Transverse colon (tissue), 4 donors: Measurements from ENCODE around the gene CACNA1A. TPM values are rescaled to one million over a fixed set of nuclear protein-coding genes. Genes with fewer than 3 reads are reported as not detected.

Experiments
- DNase-seq: peaks from one replicate; pipeline ENCODE4 v3.0.0-alpha.2; 2019
- H3K27ac ChIP-seq, 4 donors: fragments of 200-600 bp; sonication (generic); 2 replicates each; pipeline ENCODE4 v1.5.1; 2016 to 2018; ENCODE audit warnings: inconsistent platforms in 4 of 4
- H3K27me3 ChIP-seq: fragments of 200-600 bp; sonication (generic); 2 replicates; pipeline ENCODE4 v1.5.1; 2017; ENCODE audit warnings: inconsistent platforms
- H3K36me3 ChIP-seq, 4 donors: fragments of 200-600 bp; sonication (generic); 2 replicates each; pipeline ENCODE4 v1.5.1; 2017 to 2019; ENCODE audit warnings: inconsistent platforms in 4 of 4
- H3K4me1 ChIP-seq, 4 donors: fragments of 200-600 bp; sonication (generic); 2 replicates each; pipeline ENCODE4 v1.5.1; 2017 to 2020; ENCODE audit warnings: inconsistent platforms in 4 of 4
- H3K4me3 ChIP-seq, 4 donors: fragments of 200-600 bp; sonication (generic); 1 replicate in 1 of 4; 2 replicates in 3 of 4; pipeline versions ENCODE4 v1.5.1 to v1.6.1; 2017 to 2019; ENCODE audit warnings: inconsistent platforms in 4 of 4
- H3K9me3 ChIP-seq, 2 donors: fragments of 200-600 bp; sonication (generic); 2 replicates each; pipeline ENCODE4 v1.5.1; 2017 to 2019; ENCODE audit warnings: inconsistent platforms in 2 of 2
- EP300 ChIP-seq: sonication (generic); formaldehyde crosslinking; IDR thresholded peaks from one replicate; pipeline ENCODE4 v1.6.1; 2017; ENCODE audit warnings: antibody characterized with exemption, low read depth
- POLR2A ChIP-seq: fragments of 450-650 bp; IDR thresholded peaks from one replicate; pipeline ENCODE4 v1.6.1; 2016; ENCODE audit warnings: antibody characterized with exemption, mild to moderate bottlenecking, moderate library complexity
- POLR2AphosphoS5 ChIP-seq, 3 donors: sonication (generic); formaldehyde crosslinking; IDR thresholded peaks; one replicate each; pipeline ENCODE4 v1.6.1; 2016; ENCODE audit warnings: antibody characterized with exemption in 3 of 3
- WGBS, 2 donors: methylation state at CpG; one replicate each; pipeline ENCODE4 v1.1.5; 2018; ENCODE audit warnings: low coverage in 1 of 2; 5-methylcytosine and 5-hydroxymethylcytosine counted together
- in situ Hi-C, 4 donors: fragments of 200-750 bp; cut with MboI; loops; one replicate each; pipeline versions ENCODE4 v1.15.0 to v1.15.1; 2017; ENCODE audit warnings: low sequenced_read_pairs in 3 of 4, low pct_ligation_motif_present in 1 of 4, low pct_unique_long_range_greater_than_20kb in 1 of 4
- intact Hi-C: fragments of 100-400 bp; cut with DNase I; formaldehyde crosslinking; loops from one replicate; pipeline ENCODE4 v1.15.1; 2023; ENCODE audit warnings: low total_unique reads
- total RNA-seq, 4 donors: library from RNA; depleted of rRNA; stranded (reverse); fragments of >200 nt; gene quantifications; one replicate each; pipeline ENCODE4 v1.1.0, GENCODE V29; 2016
- TF ChIP-seq, protein P1 (sequence below), 5 experiments: fragments of 200-600 bp in 3 of 5; fragments of 450-650 bp in 2 of 5; sonication (generic) in 3 of 5; IDR thresholded peaks; 1 replicate in 2 of 5; 2 replicates in 3 of 5; pipeline ENCODE4 v1.5.1; 2016 to 2017; ENCODE audit warnings: antibody characterized with exemption in 5 of 5, inconsistent platforms in 3 of 5, mild to moderate bottlenecking in 2 of 5, moderate library complexity in 1 of 5

Gene CACNA1A
- total RNA-seq, 4 donors from 2014 or later = 2.9 to 15.7 (median 5.2) TPM

DNA sequence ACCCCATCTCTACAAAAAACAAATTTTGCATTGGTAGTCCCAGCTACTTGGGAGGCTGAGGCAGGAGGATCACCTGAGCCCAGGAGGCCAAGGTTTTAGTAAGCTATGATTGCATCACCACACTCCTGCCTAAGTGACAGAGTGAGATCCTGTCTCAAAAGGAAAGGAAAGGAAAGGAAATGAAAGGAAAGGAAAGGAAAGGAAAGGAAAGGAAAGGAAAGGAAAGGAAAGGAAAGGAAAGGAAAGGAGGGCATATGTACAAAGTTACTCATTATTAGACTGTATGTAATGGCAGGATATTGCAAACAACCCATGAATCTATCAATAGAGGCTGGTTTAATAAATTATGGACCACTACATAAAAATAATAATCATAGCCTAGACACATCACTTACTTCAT is 40.8 kb upstream of the CACNA1A start:
- no peaks in the 10 kb centered on the region for H3K4me1 ChIP-seq
- no peak for DNase-seq
- in situ Hi-C loops (no loop called here), intact Hi-C loops (no loop called here)
- H3K36me3 ChIP-seq = no peaks in the 10 kb centered on the region
- peaks cover 6% of the 10 kb centered on the region for H3K27me3 ChIP-seq
- TF ChIP-seq POLR2AphosphoS5 (IDR thresholded peaks at IDR 0.05) = no peak
- TF ChIP-seq, protein P1, sequence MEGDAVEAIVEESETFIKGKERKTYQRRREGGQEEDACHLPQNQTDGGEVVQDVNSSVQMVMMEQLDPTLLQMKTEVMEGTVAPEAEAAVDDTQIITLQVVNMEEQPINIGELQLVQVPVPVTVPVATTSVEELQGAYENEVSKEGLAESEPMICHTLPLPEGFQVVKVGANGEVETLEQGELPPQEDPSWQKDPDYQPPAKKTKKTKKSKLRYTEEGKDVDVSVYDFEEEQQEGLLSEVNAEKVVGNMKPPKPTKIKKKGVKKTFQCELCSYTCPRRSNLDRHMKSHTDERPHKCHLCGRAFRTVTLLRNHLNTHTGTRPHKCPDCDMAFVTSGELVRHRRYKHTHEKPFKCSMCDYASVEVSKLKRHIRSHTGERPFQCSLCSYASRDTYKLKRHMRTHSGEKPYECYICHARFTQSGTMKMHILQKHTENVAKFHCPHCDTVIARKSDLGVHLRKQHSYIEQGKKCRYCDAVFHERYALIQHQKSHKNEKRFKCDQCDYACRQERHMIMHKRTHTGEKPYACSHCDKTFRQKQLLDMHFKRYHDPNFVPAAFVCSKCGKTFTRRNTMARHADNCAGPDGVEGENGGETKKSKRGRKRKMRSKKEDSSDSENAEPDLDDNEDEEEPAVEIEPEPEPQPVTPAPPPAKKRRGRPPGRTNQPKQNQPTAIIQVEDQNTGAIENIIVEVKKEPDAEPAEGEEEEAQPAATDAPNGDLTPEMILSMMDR (IDR thresholded peaks at IDR 0.05) = no peak
- TF ChIP-seq EP300 = no peak
- no peak overlapping the region for H3K4me3 ChIP-seq
- no peaks in the 10 kb centered on the region for H3K9me3 ChIP-seq
- H3K27ac ChIP-seq = no peak overlapping the region

DNA sequence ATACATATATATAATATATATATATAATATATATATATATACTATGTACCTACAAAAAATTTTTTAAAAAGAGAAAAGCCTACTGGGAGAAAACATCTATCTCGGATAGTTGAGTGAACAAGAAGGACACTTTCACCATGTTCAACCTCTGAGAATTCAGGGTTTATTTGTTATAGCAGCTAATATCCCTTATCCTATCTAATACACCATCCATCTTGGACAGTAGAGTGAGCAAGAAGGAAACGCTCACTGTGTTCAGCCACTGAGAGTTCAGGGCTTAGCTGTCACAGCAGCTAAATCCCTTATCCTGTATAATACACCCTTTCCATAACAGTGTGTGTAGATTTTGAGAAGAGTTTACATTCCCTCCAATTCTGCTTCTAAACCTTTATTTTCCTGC is 38.1 kb upstream of the CACNA1A start:
- TF ChIP-seq POLR2A (no peak), EP300 (no peak), POLR2AphosphoS5 (IDR thresholded peaks at IDR 0.05) (no peak)
- TF ChIP-seq, protein P1 (IDR thresholded peaks at IDR 0.05) = no peak
- in situ Hi-C loops (no loop called here), intact Hi-C loops (no loop called here)
- Histone ChIP-seq H3K36me3 (no peaks in the 10 kb centered on the region), H3K9me3 (peaks cover 0 to 2% of the 10 kb centered on the region in 2 donors), H3K4me3 (no peak overlapping the region), H3K4me1 (no peaks in the 10 kb centered on the region), H3K27me3 (peaks cover 14% of the 10 kb centered on the region), H3K27ac (no peak overlapping the region)
- WGBS, 2 donors = 87 to 100% methylated on average over 2 of the region's 2 CpGs
- DNase-seq = no peak

DNA sequence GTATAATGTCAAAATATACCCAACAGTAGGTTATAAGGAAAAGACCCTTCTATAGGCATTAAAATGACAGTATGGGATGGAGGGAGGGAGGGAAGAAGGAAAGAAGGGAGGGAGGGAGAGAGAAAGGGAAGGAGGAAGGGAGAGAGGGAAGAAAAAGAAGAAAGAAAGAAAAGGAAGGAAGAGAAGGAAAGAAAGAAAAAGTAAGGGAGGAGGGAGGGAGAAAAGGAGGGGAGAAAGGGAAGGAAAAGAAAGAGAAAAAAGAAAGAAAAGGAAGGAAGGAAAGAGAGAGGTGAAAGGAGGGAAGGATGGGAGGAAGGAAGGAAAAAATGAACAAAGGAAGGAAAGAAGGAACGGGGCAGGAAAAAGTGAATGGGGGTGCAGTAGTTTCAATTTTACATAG is 35.3 kb upstream of the CACNA1A start:
- intact Hi-C loops (no loop called here), in situ Hi-C loops (no loop called here)
- DNase-seq = no peak

DNA sequence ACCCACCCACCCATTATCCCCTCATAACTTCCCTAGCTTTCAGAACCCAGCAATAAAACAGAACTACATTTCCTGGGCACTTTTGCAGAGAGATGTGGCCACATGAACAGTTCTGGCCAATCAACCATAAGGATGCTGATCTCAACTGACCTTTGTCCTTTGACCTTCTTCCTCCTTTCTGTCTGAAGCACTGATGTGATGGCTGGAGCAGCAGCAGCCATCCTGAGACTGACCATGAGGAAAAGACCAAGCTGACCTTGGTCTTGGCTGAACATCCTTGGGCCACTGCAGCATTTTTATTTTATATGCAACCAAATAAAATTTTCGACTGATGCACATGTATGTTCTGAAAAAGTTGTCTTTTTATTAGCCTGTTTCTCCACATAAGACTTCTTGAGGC is 33.1 kb upstream of the CACNA1A start:
- Histone ChIP-seq H3K9me3 (peaks cover 0 to 5% of the 10 kb centered on the region in 2 donors), H3K36me3 (no peaks in the 10 kb centered on the region), H3K4me1 (no peaks in the 10 kb centered on the region), H3K27ac (no peak overlapping the region), H3K4me3 (no peak overlapping the region), H3K27me3 (peaks cover 10% of the 10 kb centered on the region)
- no peak for TF ChIP-seq POLR2A
- TF ChIP-seq EP300 = no peak
- TF ChIP-seq POLR2AphosphoS5 (IDR thresholded peaks at IDR 0.05) = no peak
- TF ChIP-seq, protein P1 (IDR thresholded peaks at IDR 0.05) = no peak
- intact Hi-C loops (no loop called here), in situ Hi-C loops (no loop called here)
- DNase-seq = no peak
- WGBS, 2 donors = 71 to 82% methylated on average over 1 of the region's 1 CpG

More for the DNA sequence above, 35.3 kb upstream of the CACNA1A start:
- 0 to 22% methylated on average over 1 of the region's 1 CpG for WGBS, 2 donors
- TF ChIP-seq, protein P1 (IDR thresholded peaks at IDR 0.05) = no peak
- TF ChIP-seq POLR2AphosphoS5 (IDR thresholded peaks at IDR 0.05) (no peak), POLR2A (no peak), EP300 (no peak)
- Histone ChIP-seq H3K36me3 (no peaks in the 10 kb centered on the region), H3K27ac (no peak overlapping the region), H3K4me1 (no peaks in the 10 kb centered on the region), H3K4me3 (no peak overlapping the region), H3K27me3 (peaks cover 10% of the 10 kb centered on the region), H3K9me3 (peaks cover 0 to 5% of the 10 kb centered on the region in 2 donors)
